ENCODE results near the gene GPR37L1.
"Not testable (repeated sequence)": the region's sequence is repeated elsewhere in the genome, so short reads cannot be mapped to it uniquely, and the experiment has no call there.

GPR37L1 gene

GRCh38 chr1:202110977-202111376 lies 11.7 kb upstream of the GPR37L1 start:
- DNase-seq (ENCODE audit: low spot score) = no peak

- DNase-seq (ENCODE audit: low spot score) = not testable (repeated sequence)
Observed at GRCh38 chr1:202111589-202111988, 11.1 kb upstream of the GPR37L1 start.

- DNase-seq (ENCODE audit: low spot score) = peak; percentile 87
Observed at GRCh38 chr1:202112859-202113689, 9.6 kb upstream of the GPR37L1 start.

- DNase-seq (ENCODE audit: low spot score) = peak; percentile 25
Observed at GRCh38 chr1:202113690-202114300, 8.9 kb upstream of the GPR37L1 start.

- no peak for DNase-seq (ENCODE audit: low spot score)
Observed at GRCh38 chr1:202116287-202116686, 6.4 kb upstream of the GPR37L1 start.

GRCh38 chr1:202117898-202118371 lies 4.8 kb upstream of the GPR37L1 start:
- DNase-seq (ENCODE audit: low spot score) = no peak

- no peak for DNase-seq (ENCODE audit: low spot score)
Observed at GRCh38 chr1:202121006-202121405, 1.7 kb upstream of the GPR37L1 start.

DNA sequence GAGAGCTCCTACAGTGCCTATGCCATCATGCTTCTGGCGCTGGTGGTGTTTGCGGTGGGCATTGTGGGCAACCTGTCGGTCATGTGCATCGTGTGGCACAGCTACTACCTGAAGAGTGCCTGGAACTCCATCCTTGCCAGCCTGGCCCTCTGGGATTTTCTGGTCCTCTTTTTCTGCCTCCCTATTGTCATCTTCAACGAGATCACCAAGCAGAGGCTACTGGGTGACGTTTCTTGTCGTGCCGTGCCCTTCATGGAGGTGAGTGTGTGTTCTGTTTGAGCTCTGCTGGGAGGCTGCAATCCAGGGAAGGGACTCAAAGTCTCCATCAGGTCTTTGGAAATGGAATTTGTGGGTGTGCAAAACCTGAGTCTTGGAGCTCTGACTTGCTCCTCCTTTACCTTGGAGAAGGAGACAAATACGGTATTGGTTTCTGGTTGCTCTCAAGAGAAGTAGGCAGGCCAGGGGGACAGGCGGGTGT lies 658 bp downstream of the GPR37L1 start:
- DNase-seq (ENCODE audit: low spot score) = no peak

- no peak for DNase-seq (ENCODE audit: low spot score)
Observed at GRCh38 chr1:202124142-202124541, 1.4 kb downstream of the GPR37L1 start.

DNA sequence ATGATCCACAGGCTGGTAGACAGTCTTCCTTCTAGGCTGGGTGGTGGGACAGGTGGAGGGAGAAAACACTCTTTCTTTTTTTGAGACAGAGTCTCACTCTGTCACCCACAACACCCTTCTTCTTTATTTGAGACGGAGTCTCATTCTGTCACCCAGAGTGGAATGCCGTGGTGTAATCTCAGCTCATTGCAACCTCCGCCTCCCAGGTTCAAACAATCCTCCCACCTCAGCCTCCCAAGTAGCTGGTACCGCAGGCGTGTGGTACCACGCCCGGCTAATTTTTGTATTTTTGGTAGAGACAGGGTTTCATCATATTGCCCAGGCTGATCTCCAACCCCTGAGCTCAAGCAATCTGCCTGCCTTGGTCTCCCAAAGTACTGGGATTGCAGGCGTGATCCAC lies 2.9 kb downstream of the GPR37L1 start:
- DNase-seq (ENCODE audit: low spot score) = no peak

- DNase-seq (ENCODE audit: low spot score) = no peak
Observed at GRCh38 chr1:202126426-202126825, 3.7 kb downstream of the GPR37L1 start.

GRCh38 chr1:202127061-202127460 lies 4.3 kb downstream of the GPR37L1 start:
- DNase-seq (ENCODE audit: low spot score) = no peak

DNA sequence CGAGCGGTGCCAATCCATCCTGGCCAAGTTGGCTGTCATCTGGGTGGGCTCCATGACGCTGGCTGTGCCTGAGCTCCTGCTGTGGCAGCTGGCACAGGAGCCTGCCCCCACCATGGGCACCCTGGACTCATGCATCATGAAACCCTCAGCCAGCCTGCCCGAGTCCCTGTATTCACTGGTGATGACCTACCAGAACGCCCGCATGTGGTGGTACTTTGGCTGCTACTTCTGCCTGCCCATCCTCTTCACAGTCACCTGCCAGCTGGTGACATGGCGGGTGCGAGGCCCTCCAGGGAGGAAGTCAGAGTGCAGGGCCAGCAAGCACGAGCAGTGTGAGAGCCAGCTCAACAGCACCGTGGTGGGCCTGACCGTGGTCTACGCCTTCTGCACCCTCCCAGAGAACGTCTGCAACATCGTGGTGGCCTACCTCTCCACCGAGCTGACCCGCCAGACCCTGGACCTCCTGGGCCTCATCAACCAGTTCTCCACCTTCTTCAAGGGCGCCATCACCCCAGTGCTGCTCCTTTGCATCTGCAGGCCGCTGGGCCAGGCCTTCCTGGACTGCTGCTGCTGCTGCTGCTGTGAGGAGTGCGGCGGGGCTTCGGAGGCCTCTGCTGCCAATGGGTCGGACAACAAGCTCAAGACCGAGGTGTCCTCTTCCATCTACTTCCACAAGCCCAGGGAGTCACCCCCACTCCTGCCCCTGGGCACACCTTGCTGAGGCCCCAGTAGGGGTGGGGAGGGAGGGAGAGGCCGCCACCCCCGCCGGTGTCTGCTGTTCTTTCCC lies 5.3 kb downstream of the GPR37L1 start:
- DNase-seq (ENCODE audit: low spot score) = no peak

GRCh38 chr1:202129453-202130296 lies 7.0 kb downstream of the GPR37L1 start:
- DNase-seq (ENCODE audit: low spot score) = no peak

- DNase-seq (ENCODE audit: low spot score) = no peak
Observed at GRCh38 chr1:202130297-202130721, 7.6 kb downstream of the GPR37L1 start.

DNA sequence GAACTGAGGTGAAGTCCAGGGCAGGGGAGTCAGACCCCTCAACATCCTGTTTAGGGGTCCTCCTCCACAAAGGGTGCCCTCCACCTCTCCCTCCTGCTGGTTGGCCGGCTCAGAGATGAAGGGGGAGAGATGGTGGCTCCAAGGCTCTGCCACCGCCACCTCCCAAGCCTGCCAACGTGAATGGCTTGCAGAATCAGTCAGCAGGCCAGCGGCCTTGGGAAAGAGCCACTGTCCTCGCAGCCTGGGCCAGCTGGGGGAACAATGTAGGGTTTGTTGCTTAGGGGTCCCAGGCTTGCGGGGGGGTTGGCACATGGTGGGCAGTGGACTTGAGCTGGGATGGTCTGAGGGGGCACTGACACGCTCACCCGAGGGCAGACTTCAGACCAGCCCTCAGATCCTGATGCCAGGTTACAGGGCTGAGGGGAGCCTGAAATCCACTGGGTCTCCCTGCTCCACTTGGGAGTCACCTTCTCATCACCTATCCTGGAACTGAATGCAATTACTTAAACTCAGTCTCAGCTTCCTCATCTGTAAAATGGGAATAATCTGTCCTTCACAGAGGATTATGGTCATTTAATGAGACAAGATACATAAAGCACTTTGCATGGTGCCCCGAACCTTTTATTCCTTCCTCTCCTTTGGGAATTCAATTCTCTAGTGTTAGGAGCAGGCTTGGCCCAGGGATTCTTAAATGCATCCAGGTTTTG lies 8.3 kb downstream of the GPR37L1 start:
- DNase-seq (ENCODE audit: low spot score) = no peak

GRCh38 chr1:202131956-202132821 lies 9.5 kb downstream of the GPR37L1 start:
- DNase-seq (ENCODE audit: low spot score) = no peak

- no peak for DNase-seq (ENCODE audit: low spot score)
Observed at GRCh38 chr1:202133001-202133400, 10.3 kb downstream of the GPR37L1 start.

DNA sequence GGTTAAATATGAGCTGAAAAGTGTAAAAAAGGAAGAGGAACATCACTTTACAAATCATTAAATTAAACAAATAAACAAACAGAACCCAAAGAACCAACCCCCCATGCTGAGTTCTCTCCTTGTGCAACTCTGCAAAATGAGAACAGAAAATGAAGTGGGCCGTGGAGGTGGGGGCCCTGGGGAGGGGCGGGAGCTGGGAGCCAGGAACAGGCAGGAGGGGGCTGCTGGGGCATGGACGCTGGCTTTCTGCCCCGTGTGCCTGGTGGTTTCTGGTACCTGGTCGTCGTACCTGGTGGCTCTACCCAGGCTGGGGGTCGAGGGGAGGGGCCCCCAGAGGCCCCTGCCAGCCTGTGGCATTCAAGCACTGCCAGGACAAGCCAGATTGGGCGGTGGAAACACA lies 10.8 kb downstream of the GPR37L1 start:
- no peak for DNase-seq (ENCODE audit: low spot score)

DNA sequence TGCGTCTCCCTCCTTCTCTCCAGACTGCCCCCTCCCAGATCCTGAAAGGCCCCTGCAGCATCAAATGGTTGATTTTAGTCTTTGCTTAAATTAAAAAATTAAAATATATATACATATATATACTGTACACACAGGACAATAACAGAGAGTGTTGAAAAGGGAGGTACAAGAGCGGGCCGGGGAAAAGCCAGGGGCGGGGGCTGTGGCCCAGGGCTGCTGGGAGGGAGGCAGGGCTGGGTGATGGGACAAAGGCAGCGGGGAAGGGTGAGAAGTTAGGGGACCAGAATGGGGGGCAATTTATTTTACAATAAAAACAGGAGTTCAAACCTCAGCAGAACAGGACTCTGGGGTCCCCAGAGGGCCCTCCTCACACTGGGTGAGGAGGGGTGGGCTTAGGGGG lies 11.3 kb downstream of the GPR37L1 start:
- no peak for DNase-seq (ENCODE audit: low spot score)

Data from kidney tubule cell (primary cell).